NCI-H1436 treated with DMSO at 0.1 percent for 48 hours (cell line): ENCODE measurements around the gene ASB8.

Experiments used
- DNase-seq: peaks from one replicate; lab custom pipeline; 2025; lab: John Stamatoyannopoulos, UW

ASB8 gene, protein sequence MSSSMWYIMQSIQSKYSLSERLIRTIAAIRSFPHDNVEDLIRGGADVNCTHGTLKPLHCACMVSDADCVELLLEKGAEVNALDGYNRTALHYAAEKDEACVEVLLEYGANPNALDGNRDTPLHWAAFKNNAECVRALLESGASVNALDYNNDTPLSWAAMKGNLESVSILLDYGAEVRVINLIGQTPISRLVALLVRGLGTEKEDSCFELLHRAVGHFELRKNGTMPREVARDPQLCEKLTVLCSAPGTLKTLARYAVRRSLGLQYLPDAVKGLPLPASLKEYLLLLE

DNA sequence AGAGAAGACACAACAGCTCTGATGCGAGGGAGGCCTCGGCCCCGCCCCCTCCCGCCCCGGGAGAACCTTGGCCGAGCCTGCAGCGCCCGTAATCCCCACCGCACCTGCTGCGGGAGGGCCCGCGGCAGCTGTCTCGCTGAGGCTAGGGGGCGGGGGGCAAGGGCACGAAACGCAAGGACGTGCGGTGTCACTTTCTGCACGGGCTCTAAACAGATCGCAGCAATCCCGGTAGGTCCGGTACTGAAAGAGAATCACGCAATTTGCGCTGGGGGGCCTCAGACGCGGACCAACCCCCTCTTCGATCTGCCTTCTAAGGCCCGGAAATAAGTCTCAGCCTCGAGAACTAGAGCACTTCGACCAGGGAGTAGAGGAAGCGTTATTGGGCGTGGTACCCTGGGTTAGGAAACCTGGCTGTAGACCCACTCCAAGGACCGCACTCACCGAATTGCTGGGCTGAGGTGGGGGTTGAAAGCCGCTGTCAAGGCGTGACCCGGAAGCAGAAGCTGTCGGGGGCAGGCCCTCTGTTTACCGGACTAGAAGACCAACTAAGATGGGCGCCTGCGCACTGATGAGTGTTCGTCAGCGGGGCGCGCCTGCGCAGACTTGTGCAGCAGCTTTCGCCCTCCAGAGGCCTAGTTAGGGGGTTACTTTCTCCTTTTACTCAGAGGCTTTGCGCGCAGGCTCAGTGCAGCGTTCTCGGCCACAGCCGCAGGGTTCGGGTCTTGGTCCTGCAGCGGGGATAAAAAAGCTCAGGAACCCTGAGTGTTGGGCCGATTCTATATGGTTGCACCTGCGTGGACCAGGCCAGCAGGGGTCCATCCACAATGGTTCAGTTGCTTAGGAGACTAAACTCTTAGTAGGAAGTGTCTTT lies at the start of gene ASB8:
Gene ASB8 (minus strand): TSS at position 498 of the 871 bp plus-strand sequence. CDS start 4,019 bp downstream, outside the sequence.
- DNase-seq, result peak; percentile 92

- DNase-seq, result no peak
These were observed 45.9 kb upstream of the ASB8 start, which contains the start of gene OR10AD1 for GRCh38 chr12:48203192-48203591. TSS of gene OR10AD1 (minus strand) at chr12:48203292. CDS start at chr12:48203292, 0 bp downstream.

GRCh38 chr12:48202766-48203165 lies 45.5 kb upstream of the ASB8 start:
- DNase-seq, result no peak

- no peak for DNase-seq
These were observed 44.2 kb upstream of the ASB8 start for GRCh38 chr12:48201516-48201915.

DNA sequence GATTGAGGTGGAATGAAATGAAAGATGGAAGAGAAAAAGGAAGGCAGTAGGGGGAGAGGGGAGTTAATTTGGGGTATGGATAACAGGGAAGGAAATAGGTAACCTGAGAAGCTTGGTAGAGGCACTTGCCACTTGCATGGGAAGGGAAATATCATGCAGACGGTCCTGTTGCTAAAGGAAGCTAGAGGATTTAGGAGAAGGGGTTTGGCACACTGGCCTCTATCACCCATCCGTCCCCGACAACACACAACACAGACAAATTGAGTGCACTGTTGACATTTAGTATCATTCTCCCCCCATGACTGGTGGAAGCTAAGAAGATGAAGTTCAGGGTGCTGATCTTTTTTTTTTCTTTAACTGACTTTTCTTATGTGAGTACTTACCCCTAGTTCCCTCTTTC lies 43.8 kb upstream of the ASB8 start:
- DNase-seq, result no peak

- no peak for DNase-seq
These were observed 42.5 kb upstream of the ASB8 start for GRCh38 chr12:48199774-48200221.

- DNase-seq, result no peak
These were observed 41.7 kb upstream of the ASB8 start for GRCh38 chr12:48198985-48199384.

- no peak for DNase-seq
These were observed 41.3 kb upstream of the ASB8 start for GRCh38 chr12:48198672-48198971.

- DNase-seq, result peak; percentile 58
These were observed 40.8 kb upstream of the ASB8 start for GRCh38 chr12:48197971-48198671.

- no peak for DNase-seq
These were observed 40.2 kb upstream of the ASB8 start for GRCh38 chr12:48197549-48197970.

DNA sequence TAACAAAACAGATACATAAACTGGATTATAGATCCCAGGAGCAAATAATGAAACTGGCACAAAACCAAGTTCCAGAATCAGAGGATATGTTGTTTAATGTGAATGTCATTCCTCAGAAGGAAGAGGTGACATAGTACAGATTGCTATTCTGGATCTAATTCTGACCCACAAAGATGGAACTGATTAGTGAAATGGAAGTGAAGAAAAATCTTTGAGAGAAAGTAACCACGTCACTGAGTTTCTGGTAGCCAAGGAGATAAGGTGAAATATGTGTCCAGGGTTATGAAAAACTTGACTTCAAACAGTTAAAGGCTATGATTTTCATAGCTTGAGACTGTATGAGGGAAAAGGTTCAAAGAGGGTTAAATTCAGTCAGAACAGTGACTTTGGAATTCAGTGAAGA lies 37.5 kb upstream of the ASB8 start:
- DNase-seq, result no peak

GRCh38 chr12:48193623-48194022 lies 36.3 kb upstream of the ASB8 start:
- DNase-seq, result no peak

DNA sequence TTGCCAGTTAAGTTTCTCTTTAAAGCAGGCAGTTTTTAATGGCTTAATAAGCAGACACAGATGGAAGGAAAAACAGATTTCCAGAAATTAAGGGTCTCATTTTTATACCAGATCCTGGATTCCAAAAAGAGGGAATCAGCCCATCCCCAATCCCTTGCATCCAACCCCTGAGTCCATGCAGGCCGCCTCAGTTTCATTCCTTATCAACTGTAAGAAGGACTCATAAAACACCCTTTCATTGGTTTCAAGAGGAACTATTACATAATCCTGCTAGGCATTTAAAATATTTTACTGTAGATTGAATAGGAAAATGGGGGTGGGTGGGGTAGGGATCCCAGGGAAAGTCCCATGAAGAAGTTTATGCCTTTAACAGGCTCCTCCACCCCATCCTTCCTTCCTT lies 35.5 kb upstream of the ASB8 start:
- no peak for DNase-seq

- DNase-seq, result no peak
These were observed 33.8 kb upstream of the ASB8 start for GRCh38 chr12:48191096-48191495.

- DNase-seq, result no peak
These were observed 32.2 kb upstream of the ASB8 start for GRCh38 chr12:48189331-48190125.

DNA sequence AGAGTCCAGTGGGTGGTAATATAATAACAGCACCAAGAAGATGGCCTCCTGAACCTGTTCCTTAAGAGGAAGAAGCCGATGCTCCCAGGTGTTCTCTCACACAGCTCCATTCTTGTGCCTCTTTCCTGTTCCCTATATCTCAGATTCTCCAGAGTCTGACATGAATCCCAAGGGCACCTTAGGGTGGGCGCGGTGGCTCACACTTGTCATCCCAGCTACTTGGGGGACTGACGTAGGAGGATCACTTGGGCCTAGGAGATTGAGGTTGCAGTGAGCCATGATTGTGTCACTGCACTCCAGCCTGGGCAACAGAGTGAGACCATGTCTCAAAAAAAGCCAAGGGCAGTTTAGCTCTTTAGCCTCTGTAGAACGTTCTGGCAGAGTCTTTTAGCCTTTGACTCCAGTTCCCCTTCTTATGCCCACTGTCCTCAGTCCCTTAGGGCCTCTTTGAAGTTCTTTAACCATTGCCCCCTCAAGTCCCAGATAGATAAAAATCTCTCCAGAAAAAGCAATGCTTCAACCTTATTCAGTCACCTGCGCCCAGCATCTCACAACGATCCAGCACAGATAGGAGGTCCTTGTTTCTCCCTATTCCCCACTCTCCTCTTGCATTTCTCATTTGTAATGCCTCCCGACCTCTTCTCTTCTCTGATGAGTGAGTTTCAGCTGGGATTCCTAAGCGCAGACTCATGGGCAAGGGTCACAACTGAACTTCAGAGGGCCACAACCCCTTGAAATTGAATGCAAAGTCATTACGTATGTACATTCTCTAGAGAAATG lies 30.8 kb upstream of the ASB8 start:
- DNase-seq, result no peak

DNA sequence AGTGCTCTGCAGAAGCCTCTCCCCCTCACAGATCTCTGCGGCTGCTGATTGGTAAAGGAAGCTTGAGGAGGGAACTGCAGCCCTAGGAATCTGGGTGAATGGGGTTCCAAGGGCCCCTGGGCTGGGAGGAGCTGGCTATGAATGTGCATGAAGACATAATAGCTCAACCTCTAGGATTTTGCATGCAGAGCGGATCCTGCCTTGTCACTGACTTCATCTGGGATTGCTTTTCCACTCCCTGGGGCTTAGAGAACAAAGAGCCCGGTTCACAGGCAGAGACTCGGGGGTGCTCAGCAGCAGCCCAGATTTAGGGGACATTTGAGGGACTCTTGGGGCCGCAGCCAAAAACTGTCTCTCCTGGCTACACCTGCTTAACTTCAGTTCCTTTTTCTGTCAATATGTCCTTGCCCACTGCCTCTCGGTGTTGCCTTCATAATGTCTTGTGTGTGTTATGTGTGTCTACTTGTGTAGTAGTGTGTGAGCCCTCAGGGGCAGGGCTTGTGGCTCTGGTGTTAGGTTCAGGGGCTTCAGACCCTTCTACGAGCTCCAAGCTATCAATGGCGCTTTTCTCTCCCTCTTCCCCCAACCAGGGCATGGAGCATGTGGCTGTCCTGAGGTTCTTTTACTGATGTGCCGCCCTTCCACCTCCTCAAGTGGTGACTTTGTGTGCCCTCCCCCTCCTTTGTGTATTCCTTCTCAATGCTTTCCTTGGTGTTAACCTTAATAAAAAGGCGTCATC lies 28.0 kb upstream of the ASB8 start:
- no peak for DNase-seq

DNA sequence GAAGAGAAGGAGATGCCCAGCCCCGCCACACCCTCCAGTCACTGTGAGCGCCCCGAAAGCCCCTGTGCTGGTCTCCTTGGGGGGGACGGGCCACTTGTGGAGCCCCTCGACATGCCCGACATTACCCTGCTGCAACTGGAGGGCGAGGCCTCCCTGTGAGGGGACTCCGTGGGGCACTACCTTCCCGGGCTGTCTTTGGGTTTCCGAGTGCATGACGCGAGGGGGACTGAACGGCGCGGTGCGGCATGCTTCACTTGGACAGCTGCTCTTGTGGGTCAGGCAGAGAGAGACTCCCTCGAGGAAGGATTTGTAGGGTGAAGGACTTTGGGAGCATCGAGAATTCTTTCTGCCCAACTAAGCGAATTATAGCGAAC lies 27.2 kb upstream of the ASB8 start:
- no peak for DNase-seq

GRCh38 chr12:48183876-48184548 lies 26.7 kb upstream of the ASB8 start:
- no peak for DNase-seq
